Smooth muscle cell (in vitro differentiated cells): ENCODE data around the gene IL17C. TPM values are rescaled to one million over a fixed set of nuclear protein-coding genes. Genes with fewer than 3 reads are reported as not detected.

ENCODE experiments used
- DNase-seq: peaks from one replicate; lab custom pipeline; 2025; ENCODE audit not compliant: unreplicated experiment; lab: John Stamatoyannopoulos, UW
- H2AFZ ChIP-seq: fragments of 200-600 bp; sonication (generic); 2 replicates; pipeline ENCODE4 v1.6.0; 2016; ENCODE audit warnings: antibody characterized with exemption, low read depth, mild to moderate bottlenecking
- H3F3A ChIP-seq: fragments of 200-600 bp; sonication (generic); 2 replicates; pipeline ENCODE4 v1.6.0; 2017; ENCODE audit warnings: antibody characterized with exemption, low read depth
- H3K27ac ChIP-seq: fragments of 200-600 bp; sonication (generic); 2 replicates; pipeline ENCODE4 v1.5.1; 2016; ENCODE audit warnings: low read depth, mild to moderate bottlenecking
- H3K27me3 ChIP-seq: fragments of 200-600 bp; sonication (generic); 2 replicates; pipeline ENCODE4 v1.6.1; 2016; ENCODE audit warnings: low read depth, mild to moderate bottlenecking
- H3K36me3 ChIP-seq: fragments of 200-600 bp; sonication (generic); 2 replicates; pipeline ENCODE4 v1.5.1; 2016; ENCODE audit warnings: low read depth
- H3K4me1 ChIP-seq: fragments of 200-600 bp; sonication (generic); 2 replicates; pipeline ENCODE4 v1.5.1; 2016; ENCODE audit warnings: low read depth
- H3K4me2 ChIP-seq: fragments of 200-600 bp; sonication (generic); 2 replicates; pipeline ENCODE4 v1.6.0; 2016; ENCODE audit warnings: mild to moderate bottlenecking
- H3K4me3 ChIP-seq: fragments of 200-600 bp; sonication (generic); 2 replicates; pipeline ENCODE4 v1.5.1; 2016; ENCODE audit warnings: mild to moderate bottlenecking
- H3K79me2 ChIP-seq: fragments of 200-600 bp; sonication (generic); 2 replicates; pipeline ENCODE4 v1.6.0; 2016; ENCODE audit warnings: low read depth, mild to moderate bottlenecking
- H3K9ac ChIP-seq: fragments of 200-600 bp; sonication (generic); 2 replicates; pipeline ENCODE4 v1.6.0; 2016; ENCODE audit warnings: low read depth
- H3K9me3 ChIP-seq: fragments of 200-600 bp; sonication (generic); replicated peaks from 2 replicates; pipeline ENCODE4 v1.5.1; 2016; ENCODE audit warnings: low read depth
- H4K20me1 ChIP-seq: fragments of 200-600 bp; sonication (generic); 2 replicates; pipeline ENCODE4 v1.6.0; 2016; ENCODE audit warnings: low read depth
- CTCF ChIP-seq: fragments of 200-600 bp; sonication (generic); IDR thresholded peaks from 2 replicates; pipeline ENCODE4 v1.5.1; 2017; ENCODE audit warnings: borderline replicate concordance, mild to moderate bottlenecking, antibody characterized with exemption; ENCODE audit not compliant: insufficient read depth, poor library complexity, severe bottlenecking
- WGBS: methylation state at CpG from one replicate; pipeline ENCODE4 v1.1.7; 2016; ENCODE audit warnings: low lambda C conversion rate; 5-methylcytosine and 5-hydroxymethylcytosine counted together
- polyA plus RNA-seq: library from polyadenylated mRNA; unstranded; fragments of >200 nt; fragmentation: Nextera tagmentation; extraction: Ambion mirVana; gene quantifications from 2 replicates; pipeline ENCODE4 v1.2.1, GENCODE V29; 2016
- total RNA-seq: library from RNA; depleted of rRNA; stranded (reverse); fragments of >200 nt; gene quantifications from 2 replicates; pipeline ENCODE4 v1.2.3, GENCODE V29; 2014

Gene IL17C
- total and polyA plus RNA-seq, 2 experiments from 2014 or later: not detected

GRCh38 chr16:88634994-88635670 is 3.2 kb upstream of the IL17C start:
- no peak for DNase-seq
- Histone ChIP-seq H3K27ac (peak overlapping the region; percentile 72), H3K79me2 (no peaks in the 10 kb centered on the region), H3K4me3 (peak overlapping the region; percentile 70), H3K9me3 (no peaks in the 10 kb centered on the region), H4K20me1 (peaks cover 8% of the 10 kb centered on the region), H3K9ac (peak overlapping the region; percentile 81), H3K4me1 (peaks cover 7% of the 10 kb centered on the region), H3K36me3 (no peaks in the 10 kb centered on the region), H3K4me2 (peak overlapping the region; percentile 99), H3F3A (no peaks in the 10 kb centered on the region), H2AFZ (no peak overlapping the region), H3K27me3 (peaks cover 4% of the 10 kb centered on the region)
- 51% methylated on average over 23 of the region's 28 CpGs for WGBS
- no peak for TF ChIP-seq CTCF

- H3K9me3 ChIP-seq: no peaks in the 10 kb centered on the region
Observed at GRCh38 chr16:88635671-88636319, 2.6 kb upstream of the IL17C start.

GRCh38 chr16:88636488-88637265 is 1.7 kb upstream of the IL17C start:
- H3K79me2 ChIP-seq: no peaks in the 10 kb centered on the region
- H4K20me1 ChIP-seq: peaks cover 8% of the 10 kb centered on the region
- no peak overlapping the region for H3K4me2 ChIP-seq
- peaks cover 4% of the 10 kb centered on the region for H3K27me3 ChIP-seq
- no peaks in the 10 kb centered on the region for H3F3A ChIP-seq
- H3K9me3 ChIP-seq: no peaks in the 10 kb centered on the region
- H3K4me1 ChIP-seq: peaks cover 7% of the 10 kb centered on the region
- TF ChIP-seq CTCF: no peak
- no peak overlapping the region for H3K4me3 ChIP-seq
- DNase-seq: no peak
- 81% methylated on average over 20 of the region's 23 CpGs for WGBS
- H2AFZ ChIP-seq: no peak overlapping the region
- no peaks in the 10 kb centered on the region for H3K36me3 ChIP-seq
- no peak overlapping the region for H3K9ac ChIP-seq
- H3K27ac ChIP-seq: no peak overlapping the region

More at GRCh38 chr16:88635671-88636319, 2.6 kb upstream of the IL17C start:
- DNase-seq: no peak
- peaks cover 8% of the 10 kb centered on the region for H4K20me1 ChIP-seq
- H3K4me1 ChIP-seq: peaks cover 7% of the 10 kb centered on the region
- 95% methylated on average over 17 of the region's 17 CpGs for WGBS
- no peaks in the 10 kb centered on the region for H3K79me2 ChIP-seq
- no peak overlapping the region for H2AFZ ChIP-seq
- no peak for TF ChIP-seq CTCF
- no peak overlapping the region for H3K27ac ChIP-seq
- H3K4me3 ChIP-seq: no peak overlapping the region
- H3K9ac ChIP-seq: no peak overlapping the region
- no peak overlapping the region for H3K4me2 ChIP-seq
- H3F3A ChIP-seq: no peaks in the 10 kb centered on the region
- H3K27me3 ChIP-seq: peaks cover 4% of the 10 kb centered on the region
- no peaks in the 10 kb centered on the region for H3K36me3 ChIP-seq
